ENCODE data around the gene SIGLEC6. TPM values are rescaled to one million over a fixed set of nuclear protein-coding genes. Genes with fewer than 3 reads are reported as not detected.

The SIGLEC6 gene
- total RNA-seq, 2 donors from 2014 or later, result 0.56 to 1.6 TPM

GRCh38 chr19:51469162-51469561 is 62.3 kb downstream of the SIGLEC6 start:
- H3K27me3 ChIP-seq (replicated peaks; ENCODE audit: insufficient read depth), result no peaks in the 10 kb centered on the region
- ATAC-seq (ENCODE audit: insufficient number of reproducible peaks, low FRiP score, low read depth) (no peak), DNase-seq (ENCODE audit: low spot score) (no peak)
- H3K9me3 ChIP-seq, result no peaks in the 10 kb centered on the region
- no peak overlapping the region for H3K4me3 ChIP-seq
- no peak overlapping the region for H3K27ac ChIP-seq
- no peaks in the 10 kb centered on the region for H3K36me3 ChIP-seq
- H3K4me1 ChIP-seq (ENCODE audit: control insufficient read depth in 1 of 2, low read depth in 2 of 2), result no peaks in the 10 kb centered on the region
- no peak for TF ChIP-seq CTCF (IDR thresholded peaks at IDR 0.05)

- TF ChIP-seq CTCF (IDR thresholded peaks at IDR 0.05), result no peak
- no peaks in the 10 kb centered on the region for H3K36me3 ChIP-seq
- ATAC-seq (ENCODE audit: insufficient number of reproducible peaks, low FRiP score, low read depth) (no peak), DNase-seq (ENCODE audit: low spot score) (no peak)
- no peaks in the 10 kb centered on the region for H3K27me3 ChIP-seq (replicated peaks; ENCODE audit: insufficient read depth)
- no peak overlapping the region for H3K4me3 ChIP-seq
- no peaks in the 10 kb centered on the region for H3K9me3 ChIP-seq
- H3K4me1 ChIP-seq (ENCODE audit: control insufficient read depth in 1 of 2, low read depth in 2 of 2), result no peaks in the 10 kb centered on the region
- H3K27ac ChIP-seq, result no peak overlapping the region
These were observed 62.9 kb downstream of the SIGLEC6 start for GRCh38 chr19:51468545-51468920.

GRCh38 chr19:51467864-51468544 is 63.5 kb downstream of the SIGLEC6 start:
- TF ChIP-seq CTCF (IDR thresholded peaks at IDR 0.05), result no peak
- no peaks in the 10 kb centered on the region for H3K9me3 ChIP-seq

More at GRCh38 chr19:51467864-51468544, 63.5 kb downstream of the SIGLEC6 start:
- no peak overlapping the region for H3K4me3 ChIP-seq
- ATAC-seq (ENCODE audit: insufficient number of reproducible peaks, low FRiP score, low read depth) (no peak), DNase-seq (ENCODE audit: low spot score) (no peak)
- H3K36me3 ChIP-seq, result no peaks in the 10 kb centered on the region
- H3K27me3 ChIP-seq (replicated peaks; ENCODE audit: insufficient read depth), result no peaks in the 10 kb centered on the region
- no peaks in the 10 kb centered on the region for H3K4me1 ChIP-seq (ENCODE audit: control insufficient read depth in 1 of 2, low read depth in 2 of 2)
- H3K27ac ChIP-seq, result no peak overlapping the region

Other genes starting within 250 kb of the SIGLEC6 start
- gene IGLON5, start 220.0 kb downstream of the SIGLEC6 start, total RNA-seq, result 1 to 10 TPM in 1 of 2 donors, not detected in 1; 1.6 TPM
- gene VSIG10L, start 189.5 kb downstream of the SIGLEC6 start, total RNA-seq, result 1 to 10 TPM in 1 of 2 donors, under 1 TPM in 1; 0.54 to 1.6 TPM
- 10 to 100 TPM; 32.7 to 56.5 TPM for gene ETFB, start 165.3 kb downstream of the SIGLEC6 start, total RNA-seq
- gene CLDND2, start 162.7 kb downstream of the SIGLEC6 start, total RNA-seq, result not detected
- gene NKG7, start 159.0 kb downstream of the SIGLEC6 start, total RNA-seq, result 1 to 10 TPM in 1 of 2 donors, under 1 TPM in 1; 0.54 to 4.4 TPM
- gene LIM2, start 143.7 kb downstream of the SIGLEC6 start, total RNA-seq, result not detected
- gene C19orf84, start 141.1 kb downstream of the SIGLEC6 start, total RNA-seq, result 1 to 10 TPM in 1 of 2 donors, not detected in 1; 1.4 TPM
- gene SIGLEC10, start 114.0 kb downstream of the SIGLEC6 start, total RNA-seq, result 10 to 100 TPM; 13.3 to 20.3 TPM
- under 1 TPM; 0.28 to 0.41 TPM for gene SIGLEC8, start 73.2 kb downstream of the SIGLEC6 start, total RNA-seq
- not detected for gene CEACAM18, start 53.1 kb downstream of the SIGLEC6 start, total RNA-seq
- gene SIGLEC12, start 29.9 kb downstream of the SIGLEC6 start, total RNA-seq, result 1 to 10 TPM in 1 of 2 donors, not detected in 1; 2.2 TPM
- 10 to 100 TPM in 1 of 2 donors, 1 to 10 TPM in 1; 6.6 to 15.6 TPM for gene ZNF175, start 39.6 kb upstream of the SIGLEC6 start, total RNA-seq
- gene SIGLEC5, start 98.7 kb upstream of the SIGLEC6 start, total RNA-seq, result 1 to 10 TPM in 1 of 2 donors, not detected in 1; 1.4 TPM
- 10 to 100 TPM in 1 of 2 donors, 1 to 10 TPM in 1; 4.6 to 12.6 TPM for gene SIGLEC14, start 115.2 kb upstream of the SIGLEC6 start, total RNA-seq
- gene SPACA6, start 161.7 kb upstream of the SIGLEC6 start, total RNA-seq, result 10 to 100 TPM; 24.1 to 72.4 TPM
- 10 to 100 TPM in 1 of 2 donors, 1 to 10 TPM in 1; 1.6 to 74.8 TPM for gene HAS1, start 192.3 kb upstream of the SIGLEC6 start, total RNA-seq
- gene FPR1, start 220.2 kb upstream of the SIGLEC6 start, total RNA-seq, result 10 to 100 TPM; 30.2 to 39.3 TPM
- gene FPR2, start 229.5 kb upstream of the SIGLEC6 start, total RNA-seq, result 1 to 10 TPM; 2.2 to 5.9 TPM

All from thoracic aorta (tissue), 2 donors.